ENCODE data around the gene ESPNL.

Gene ESPNL

GRCh38 chr2:238077292-238077691 is 22.8 kb upstream of the ESPNL start:
- no peaks in the 10 kb centered on the region for H3F3A ChIP-seq (ENCODE audit: insufficient read depth, low read length)
- no peak overlapping the region for H3K9ac ChIP-seq (ENCODE audit: low read length)
- H3K9me3 ChIP-seq (replicated peaks; ENCODE audit: insufficient read depth, low read length): no peaks in the 10 kb centered on the region
- TF ChIP-seq EZH2phosphoT487 (IDR thresholded peaks at IDR 0.05; ENCODE audit: low read length) (no peak), CTCF (IDR thresholded peaks at IDR 0.05; ENCODE audit: low read length) (no peak), EZH2 (optimal IDR thresholded peaks at IDR 0.05; ENCODE audit: low read depth, low read length) (no peak)
- H3K4me1 ChIP-seq (ENCODE audit: low read length): no peaks in the 10 kb centered on the region
- H2AFZ ChIP-seq (ENCODE audit: low read length): no peak overlapping the region
- no peaks in the 10 kb centered on the region for H3K27me3 ChIP-seq (replicated peaks; ENCODE audit: insufficient read depth, low read length)
- no peaks in the 10 kb centered on the region for H3K9me2 ChIP-seq (replicated peaks; ENCODE audit: insufficient read depth, low read length)
- no peak overlapping the region for H3K4me3 ChIP-seq (ENCODE audit: low read length)
- no peaks in the 10 kb centered on the region for H3K79me2 ChIP-seq (ENCODE audit: low read length)
- no peaks in the 10 kb centered on the region for H4K20me1 ChIP-seq (ENCODE audit: insufficient read depth, low read length)
- no peak overlapping the region for H3K27ac ChIP-seq (ENCODE audit: low read length)
- H3K36me3 ChIP-seq (replicated peaks; ENCODE audit: insufficient read depth, low read length): no peaks in the 10 kb centered on the region; the same call in 1 of the 2 replicates
- H3K4me2 ChIP-seq (ENCODE audit: low read depth, low read length): no peak overlapping the region
- no peak for DNase-seq

DNA sequence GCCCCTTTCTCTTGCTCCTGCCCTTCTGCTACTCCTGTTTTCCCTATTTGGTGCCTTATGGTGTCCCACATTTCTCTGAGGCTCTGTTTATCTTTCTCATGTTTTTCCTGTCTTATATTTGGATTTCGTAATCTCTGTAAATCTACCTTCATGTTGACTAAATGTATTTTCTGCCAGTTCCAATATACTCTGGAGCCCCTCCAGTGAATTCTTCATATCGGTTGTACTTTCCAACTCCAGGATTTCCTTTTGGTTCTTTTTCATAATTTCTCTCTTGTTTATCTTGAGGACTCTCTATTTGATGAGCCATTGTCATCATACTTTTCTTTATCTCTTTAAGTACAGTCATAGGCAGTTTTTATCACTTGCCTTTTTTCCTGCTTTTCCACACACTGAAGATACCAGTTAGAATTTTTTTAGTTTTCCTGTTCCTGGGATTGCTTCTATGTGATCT is 20.2 kb upstream of the ESPNL start:
- H3K9me2 ChIP-seq (replicated peaks; ENCODE audit: insufficient read depth, low read length): no peaks in the 10 kb centered on the region
- no peak overlapping the region for H3K4me2 ChIP-seq (ENCODE audit: low read depth, low read length)
- no peaks in the 10 kb centered on the region for H3K79me2 ChIP-seq (ENCODE audit: low read length)
- H3K9me3 ChIP-seq (replicated peaks; ENCODE audit: insufficient read depth, low read length): no peaks in the 10 kb centered on the region
- H3K36me3 ChIP-seq (replicated peaks; ENCODE audit: insufficient read depth, low read length): no peaks in the 10 kb centered on the region
- no peaks in the 10 kb centered on the region for H3K27me3 ChIP-seq (replicated peaks; ENCODE audit: insufficient read depth, low read length)
- H3F3A ChIP-seq (ENCODE audit: insufficient read depth, low read length): no peaks in the 10 kb centered on the region
- H3K27ac ChIP-seq (ENCODE audit: low read length): no peak overlapping the region
- DNase-seq: no peak
- H3K4me1 ChIP-seq (ENCODE audit: low read length): no peaks in the 10 kb centered on the region
- H3K4me3 ChIP-seq (ENCODE audit: low read length): no peak overlapping the region
- H3K9ac ChIP-seq (ENCODE audit: low read length): no peak overlapping the region
- no peak overlapping the region for H2AFZ ChIP-seq (ENCODE audit: low read length)
- no peaks in the 10 kb centered on the region for H4K20me1 ChIP-seq (ENCODE audit: insufficient read depth, low read length)
- TF ChIP-seq EZH2 (optimal IDR thresholded peaks at IDR 0.05; ENCODE audit: low read depth, low read length) (no peak), CTCF (IDR thresholded peaks at IDR 0.05; ENCODE audit: low read length) (no peak)

GRCh38 chr2:238080518-238080917 is 19.6 kb upstream of the ESPNL start:
- Histone ChIP-seq H3K27ac (ENCODE audit: low read length) (no peak overlapping the region), H3K9me3 (replicated peaks; ENCODE audit: insufficient read depth, low read length) (no peaks in the 10 kb centered on the region), H2AFZ (ENCODE audit: low read length) (no peak overlapping the region), H3K4me1 (ENCODE audit: low read length) (no peaks in the 10 kb centered on the region), H4K20me1 (ENCODE audit: insufficient read depth, low read length) (no peaks in the 10 kb centered on the region), H3K79me2 (ENCODE audit: low read length) (no peaks in the 10 kb centered on the region), H3K4me3 (ENCODE audit: low read length) (no peak overlapping the region), H3K9me2 (replicated peaks; ENCODE audit: insufficient read depth, low read length) (no peaks in the 10 kb centered on the region), H3K36me3 (replicated peaks; ENCODE audit: insufficient read depth, low read length) (no peaks in the 10 kb centered on the region), H3F3A (ENCODE audit: insufficient read depth, low read length) (no peaks in the 10 kb centered on the region), H3K4me2 (ENCODE audit: low read depth, low read length) (no peak overlapping the region), H3K27me3 (replicated peaks; ENCODE audit: insufficient read depth, low read length) (no peaks in the 10 kb centered on the region), H3K9ac (ENCODE audit: low read length) (no peak overlapping the region)
- DNase-seq: no peak
- TF ChIP-seq CTCF (IDR thresholded peaks at IDR 0.05; ENCODE audit: low read length): no peak
- TF ChIP-seq EZH2phosphoT487 (IDR thresholded peaks at IDR 0.05; ENCODE audit: low read length): no peak
- TF ChIP-seq EZH2 (optimal IDR thresholded peaks at IDR 0.05; ENCODE audit: low read depth, low read length): no peak
